Upper lobe of right lung (tissue), 1 donor: ENCODE measurements around the gene PHKB. TPM values are rescaled to one million over a fixed set of nuclear protein-coding genes. Genes with fewer than 3 reads are reported as not detected.

Experiments
- ATAC-seq: fragments of 200-7000 bp; cut with Tn5 transposase; one replicate; pipeline ENCODE4 v1.9.1; 2020; ENCODE audit warnings: mild to moderate bottlenecking, moderate library complexity
- DNase-seq: peaks from one replicate; pipeline ENCODE4 v3.0.0-alpha.2; 2020
- H3K27ac ChIP-seq: fragments of 200-600 bp; one replicate; pipeline ENCODE4 v1.8.0; 2022
- H3K27me3 ChIP-seq: fragments of 200-600 bp; one replicate; pipeline ENCODE4 v1.8.0; 2022; ENCODE audit warnings: mild to moderate bottlenecking
- H3K36me3 ChIP-seq: fragments of 200-600 bp; one replicate; pipeline ENCODE4 v1.8.0; 2022
- H3K4me1 ChIP-seq: fragments of 200-600 bp; one replicate; pipeline ENCODE4 v1.8.0; 2022
- H3K4me3 ChIP-seq: fragments of 200-600 bp; one replicate; pipeline ENCODE4 v1.8.0; 2022; ENCODE audit warnings: mild to moderate bottlenecking
- H3K9me3 ChIP-seq: fragments of 200-600 bp; one replicate; pipeline ENCODE4 v1.8.0; 2022
- CTCF ChIP-seq: fragments of 200-600 bp; IDR thresholded peaks from one replicate; pipeline ENCODE4 v1.8.0; 2022; ENCODE audit warnings: antibody characterized with exemption
- intact Hi-C: fragments of 100-400 bp; cut with DNase I; formaldehyde crosslinking; loops from one replicate; pipeline ENCODE4 v1.11.0; 2022
- total RNA-seq: library from RNA; stranded (reverse); fragmentation: NEBNext Ultra II Directional; extraction: Animal tissue kit (Norgen Biotek cat#: 25700); gene quantifications from one replicate; pipeline ENCODE4 v1.2.1, GENCODE V29; 2021
- donor health status: DM: no; HTN: yes; CAD: no; lungs with severe emphysema.

PHKB gene
- total RNA-seq, 1 donor from 2014 or later: 91.8 TPM

- ATAC-seq (no peak), DNase-seq (no peak)
- Histone ChIP-seq H3K27me3 (no peaks in the 10 kb centered on the region), H3K36me3 (peaks cover 6% of the 10 kb centered on the region), H3K4me1 (no peaks in the 10 kb centered on the region), H3K4me3 (no peak overlapping the region), H3K9me3 (no peaks in the 10 kb centered on the region), H3K27ac (no peak overlapping the region)
- TF ChIP-seq CTCF: no peak
- intact Hi-C loops: no loop called here
Observed at GRCh38 chr16:47581114-47581513, 120.0 kb downstream of the PHKB start.

- TF ChIP-seq CTCF: no peak
- Histone ChIP-seq H3K27ac (no peak overlapping the region), H3K4me3 (no peak overlapping the region), H3K9me3 (no peaks in the 10 kb centered on the region), H3K27me3 (no peaks in the 10 kb centered on the region), H3K4me1 (no peaks in the 10 kb centered on the region), H3K36me3 (peaks cover 18% of the 10 kb centered on the region)
- DNase-seq (no peak), ATAC-seq (no peak)
- intact Hi-C loops: no loop called here
Observed at GRCh38 chr16:47584464-47585225, 123.5 kb downstream of the PHKB start.

- peaks cover 30% of the 10 kb centered on the region for H3K36me3 ChIP-seq
- intact Hi-C loops: no loop called here
- TF ChIP-seq CTCF: no peak
- H3K4me3 ChIP-seq: no peak overlapping the region
- no peaks in the 10 kb centered on the region for H3K27me3 ChIP-seq
- no peak overlapping the region for H3K27ac ChIP-seq
- H3K9me3 ChIP-seq: no peaks in the 10 kb centered on the region
- H3K4me1 ChIP-seq: no peaks in the 10 kb centered on the region
- no peak for DNase-seq
- no peak for ATAC-seq
Observed at GRCh38 chr16:47586121-47586520, 125.0 kb downstream of the PHKB start.

- H3K4me1 ChIP-seq: no peaks in the 10 kb centered on the region
- TF ChIP-seq CTCF: no peak
- no peak overlapping the region for H3K27ac ChIP-seq
- ATAC-seq (no peak), DNase-seq (no peak)
- H3K4me3 ChIP-seq: no peak overlapping the region
- intact Hi-C loops: no loop called here
- H3K27me3 ChIP-seq: no peaks in the 10 kb centered on the region
- peaks cover 56% of the 10 kb centered on the region for H3K36me3 ChIP-seq
- no peaks in the 10 kb centered on the region for H3K9me3 ChIP-seq
Observed at GRCh38 chr16:47590472-47590871, 129.3 kb downstream of the PHKB start.

GRCh38 chr16:47592232-47592631 lies 131.1 kb downstream of the PHKB start:
- Histone ChIP-seq H3K27ac (no peak overlapping the region), H3K4me1 (no peaks in the 10 kb centered on the region), H3K27me3 (no peaks in the 10 kb centered on the region), H3K9me3 (no peaks in the 10 kb centered on the region), H3K4me3 (no peak overlapping the region), H3K36me3 (peaks cover 58% of the 10 kb centered on the region)
- no peak for TF ChIP-seq CTCF
- DNase-seq (no peak), ATAC-seq (no peak)
- intact Hi-C loops: no loop called here

- Histone ChIP-seq H3K36me3 (peaks cover 14% of the 10 kb centered on the region), H3K27me3 (no peaks in the 10 kb centered on the region), H3K27ac (no peak overlapping the region), H3K4me3 (no peak overlapping the region), H3K4me1 (no peaks in the 10 kb centered on the region), H3K9me3 (no peaks in the 10 kb centered on the region)
- DNase-seq (no peak), ATAC-seq (no peak)
- no peak for TF ChIP-seq CTCF
- intact Hi-C loops: no loop called here
Observed at GRCh38 chr16:47599512-47599911, 138.4 kb downstream of the PHKB start.
